GM12878 (cell line): ENCODE measurements around the gene OSBPL10.

Experiments
- JUNB ChIP-seq: IDR thresholded peaks from 2 replicates; pipeline ENCODE4 v1.6.1; 2016; ENCODE audit warnings: antibody characterized with exemption, mild to moderate bottlenecking
- ZZZ3 ChIP-seq: IDR thresholded peaks from 2 replicates; pipeline ENCODE4 v1.6.1; 2011; ENCODE audit warnings: low read depth; ENCODE audit not compliant: control insufficient read depth, insufficient read length
- TF ChIP-seq, protein P1 (sequence below), 3 experiments: IDR thresholded peaks in 2 of 3; conservative IDR thresholded peaks in 1 of 3; 2 replicates each; pipeline ENCODE4 v1.5.1; 2011; ENCODE audit warnings: low read depth in 3 of 3, low read length in 3 of 3, mild to moderate bottlenecking in 3 of 3, control low read depth in 2 of 3, moderate library complexity in 2 of 3, inconsistent platforms in 1 of 3, mixed read lengths in 1 of 3; ENCODE audit not compliant: control insufficient read depth in 2 of 3, insufficient read depth in 1 of 3; ENCODE audit errors: extremely low read depth in 1 of 3

GRCh38 chr3:31831591-31831990, 149.5 kb downstream of the OSBPL10 start:
- TF ChIP-seq, protein P1, sequence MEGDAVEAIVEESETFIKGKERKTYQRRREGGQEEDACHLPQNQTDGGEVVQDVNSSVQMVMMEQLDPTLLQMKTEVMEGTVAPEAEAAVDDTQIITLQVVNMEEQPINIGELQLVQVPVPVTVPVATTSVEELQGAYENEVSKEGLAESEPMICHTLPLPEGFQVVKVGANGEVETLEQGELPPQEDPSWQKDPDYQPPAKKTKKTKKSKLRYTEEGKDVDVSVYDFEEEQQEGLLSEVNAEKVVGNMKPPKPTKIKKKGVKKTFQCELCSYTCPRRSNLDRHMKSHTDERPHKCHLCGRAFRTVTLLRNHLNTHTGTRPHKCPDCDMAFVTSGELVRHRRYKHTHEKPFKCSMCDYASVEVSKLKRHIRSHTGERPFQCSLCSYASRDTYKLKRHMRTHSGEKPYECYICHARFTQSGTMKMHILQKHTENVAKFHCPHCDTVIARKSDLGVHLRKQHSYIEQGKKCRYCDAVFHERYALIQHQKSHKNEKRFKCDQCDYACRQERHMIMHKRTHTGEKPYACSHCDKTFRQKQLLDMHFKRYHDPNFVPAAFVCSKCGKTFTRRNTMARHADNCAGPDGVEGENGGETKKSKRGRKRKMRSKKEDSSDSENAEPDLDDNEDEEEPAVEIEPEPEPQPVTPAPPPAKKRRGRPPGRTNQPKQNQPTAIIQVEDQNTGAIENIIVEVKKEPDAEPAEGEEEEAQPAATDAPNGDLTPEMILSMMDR (IDR thresholded peaks at IDR 0.05 in 2 of 3, conservative IDR thresholded peaks at IDR 0.05 in 1 of 3; ENCODE audit: control insufficient read depth in 2 of 3, extremely low read depth in 1 of 3, insufficient read depth in 1 of 3, low read depth in 3 of 3, low read length in 3 of 3): no peak
- TF ChIP-seq ZZZ3 (no peak), JUNB (no peak)
